GM08714 (cell line): ENCODE data around the gene CGREF1.
A peak's percentile ranks its signal among the peaks of the same experiment; 100 is the strongest.

Experiments
- H3K4me3 ChIP-seq: fragments of 200-500 bp; sonication (Bioruptor generic); 2 replicates; pipeline ENCODE4 v1.5.1; 2014; ENCODE audit warnings: mild to moderate bottlenecking, low read length, inconsistent platforms
- ZNF274 ChIP-seq: IDR thresholded peaks from 2 replicates; pipeline ENCODE4 v1.6.1; 2012; ENCODE audit warnings: mild to moderate bottlenecking, low read depth, low read length

CGREF1 gene

DNA sequence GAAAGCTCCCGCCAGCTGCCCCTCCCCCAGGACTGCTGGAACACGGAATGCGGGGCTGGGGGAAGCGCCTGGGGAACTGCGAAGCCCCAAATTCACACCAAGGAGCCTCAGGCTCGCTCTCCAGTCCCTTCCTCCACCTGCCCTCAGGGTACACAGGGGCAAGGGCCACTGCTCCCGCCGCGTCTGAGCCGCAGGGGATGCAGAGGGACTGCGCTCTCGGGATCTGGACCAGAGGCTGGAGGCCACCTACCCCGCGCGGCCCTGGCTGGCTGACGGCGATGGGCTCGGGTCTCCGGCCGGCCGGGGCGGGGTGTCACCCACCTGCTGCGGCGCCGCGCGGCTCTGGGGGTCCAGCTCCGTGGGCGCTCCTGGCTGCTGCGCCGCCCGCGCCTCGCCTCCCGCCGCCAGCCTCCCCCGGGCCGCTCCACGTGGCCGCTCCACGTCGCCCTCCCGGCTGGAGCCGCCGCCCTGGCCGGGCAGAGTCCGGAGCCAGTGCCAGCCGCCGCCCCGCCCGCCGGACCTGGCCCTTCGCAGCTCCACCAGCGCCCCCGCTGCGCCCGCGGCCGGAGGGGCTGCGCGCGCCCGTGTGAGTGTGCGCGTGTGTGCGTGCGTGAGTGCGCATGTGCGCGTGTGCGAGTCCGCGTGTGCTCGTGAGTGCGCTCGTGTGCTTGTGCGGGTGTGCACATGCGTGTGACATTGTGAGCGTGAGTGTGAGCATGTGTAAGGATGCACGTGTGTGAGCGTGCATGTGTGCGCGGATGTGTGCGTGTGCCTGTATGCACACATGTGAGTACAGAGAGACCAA, at the start of gene CGREF1:
Gene CGREF1 (minus strand): TSS at position 604 of the 805 bp plus-strand sequence. CDS start 14,762 bp downstream, outside the sequence.
- TF ChIP-seq ZNF274, result no peak
- peak within 1 kb of the TSS; percentile 7; the same call in 1 of the 2 replicates for H3K4me3 ChIP-seq

DNA sequence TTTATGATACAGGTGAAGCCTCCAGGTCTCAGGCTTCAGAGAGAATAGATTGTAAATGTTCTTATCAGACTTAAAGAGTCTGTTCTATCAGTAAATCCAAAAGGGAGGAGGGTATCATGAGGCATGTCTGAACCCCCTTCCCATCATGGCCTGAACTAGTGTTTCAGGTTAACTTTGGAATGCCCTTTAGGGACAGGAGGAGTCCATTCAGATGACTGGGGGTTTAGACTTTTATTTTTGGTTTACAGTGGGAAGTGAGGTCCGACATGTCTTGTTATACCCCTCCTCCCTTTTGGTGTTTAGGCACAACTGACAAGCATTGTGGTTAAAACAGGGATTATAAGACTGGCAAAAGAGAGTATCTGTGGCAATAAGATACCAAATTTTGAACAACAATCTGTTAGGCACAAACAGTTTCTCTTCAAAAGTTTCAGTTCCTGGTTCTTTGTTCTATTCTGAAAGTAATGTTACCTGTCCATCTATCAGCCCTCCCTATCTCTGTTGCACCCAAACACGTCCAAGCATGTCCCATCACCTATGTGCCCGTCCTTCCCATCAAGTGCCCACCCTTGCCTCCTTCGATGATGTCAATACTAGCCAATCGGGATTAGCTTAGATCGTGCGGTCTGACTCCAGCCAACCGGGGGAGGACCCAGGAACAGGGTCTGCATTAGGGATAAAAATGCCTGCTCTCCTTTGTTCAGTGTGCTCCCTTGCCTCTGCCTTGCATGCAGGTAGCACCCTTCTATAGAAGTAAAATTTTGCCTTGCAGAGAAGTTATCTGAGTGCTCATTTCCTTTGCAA, 46.2 kb upstream of the CGREF1 start:
- no peak for TF ChIP-seq ZNF274
- no peak overlapping the region for H3K4me3 ChIP-seq

GRCh38 chr2:27162151-27163121, 43.5 kb upstream of the CGREF1 start:
- H3K4me3 ChIP-seq, result no peak overlapping the region
- TF ChIP-seq ZNF274, result no peak

- no peak overlapping the region for H3K4me3 ChIP-seq
- TF ChIP-seq ZNF274, result no peak
Measured at GRCh38 chr2:27160191-27160590, 41.3 kb upstream of the CGREF1 start.

DNA sequence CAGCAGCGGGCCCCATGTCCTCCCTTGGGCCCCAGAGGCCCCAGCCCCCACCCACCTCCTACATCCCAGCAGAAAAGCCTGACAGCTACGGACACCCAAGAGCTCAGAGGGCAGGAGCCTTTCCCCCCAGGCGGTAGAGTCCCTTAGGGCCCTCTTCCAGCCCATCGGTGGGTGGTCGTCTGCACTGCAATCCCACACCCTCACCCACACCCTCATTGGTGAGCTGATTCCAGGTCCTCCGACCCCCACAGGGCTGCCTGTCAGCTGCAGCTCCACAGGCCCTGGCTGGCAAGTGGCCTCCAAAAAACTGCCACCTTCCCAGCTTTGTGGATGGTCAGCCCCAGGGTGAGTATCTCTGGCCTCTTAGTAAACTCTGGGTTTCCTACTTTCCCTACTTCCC, 40.3 kb upstream of the CGREF1 start:
- H3K4me3 ChIP-seq, result no peak overlapping the region
- TF ChIP-seq ZNF274, result no peak

DNA sequence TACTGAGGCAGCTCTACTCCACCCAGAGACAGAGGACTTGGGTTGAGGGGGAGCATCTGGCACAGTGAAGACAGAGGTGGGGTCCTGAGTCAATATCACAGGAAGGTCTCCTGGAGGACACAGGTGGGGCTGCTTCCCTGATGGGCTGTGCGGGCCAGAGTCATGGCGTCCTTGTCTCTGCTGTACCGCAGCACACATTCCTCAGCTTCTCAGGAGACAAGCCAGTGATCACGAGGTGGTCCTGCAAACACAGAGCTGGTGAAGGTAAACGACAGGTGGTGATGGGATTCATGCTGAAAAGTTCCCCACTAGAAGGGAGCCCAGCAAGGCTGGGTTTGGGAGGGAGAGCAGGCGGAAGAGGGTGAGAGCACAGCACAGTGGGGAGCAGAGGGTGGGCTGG, 39.5 kb upstream of the CGREF1 start:
- TF ChIP-seq ZNF274, result no peak
- H3K4me3 ChIP-seq, result no peak overlapping the region

- no peak overlapping the region for H3K4me3 ChIP-seq
- no peak for TF ChIP-seq ZNF274
Measured at GRCh38 chr2:27155069-27155520, 36.2 kb upstream of the CGREF1 start.

- TF ChIP-seq ZNF274, result no peak
- no peak overlapping the region for H3K4me3 ChIP-seq
Measured at GRCh38 chr2:27154488-27154887, 35.6 kb upstream of the CGREF1 start.

DNA sequence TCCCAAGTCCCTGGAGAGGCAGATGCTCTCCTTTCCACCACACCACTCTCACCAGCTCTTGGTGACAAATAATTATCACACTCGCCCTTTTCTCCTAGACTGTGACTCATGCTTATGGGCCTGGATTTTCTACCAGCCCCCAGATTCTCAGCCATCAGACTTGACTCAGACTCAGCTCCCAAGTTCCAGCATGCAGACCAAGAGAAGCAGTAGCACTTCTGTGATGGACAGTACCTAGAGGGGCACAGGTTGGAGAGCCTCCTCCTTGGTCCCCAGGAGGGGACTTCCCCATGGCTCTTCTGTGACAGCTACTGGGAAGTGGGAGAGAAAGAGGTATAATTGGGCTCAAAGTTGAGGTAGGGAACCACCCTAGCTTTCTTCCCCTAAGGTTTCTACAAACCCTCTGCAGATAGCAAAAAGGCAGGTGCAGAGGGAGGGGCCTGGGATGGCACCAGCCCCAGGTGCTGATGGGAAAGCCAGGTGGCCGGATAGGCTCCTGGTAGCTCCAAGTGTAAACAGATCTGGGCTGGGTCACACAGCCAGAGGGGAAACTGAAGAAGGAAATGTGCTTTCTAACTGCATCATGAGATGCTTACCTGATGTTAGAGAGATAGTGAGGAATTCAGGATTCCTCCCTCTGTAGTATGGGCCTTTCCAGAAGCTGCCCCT, 34.0 kb upstream of the CGREF1 start:
- no peak for TF ChIP-seq ZNF274
- no peak overlapping the region for H3K4me3 ChIP-seq

- no peak for TF ChIP-seq ZNF274
- no peak overlapping the region for H3K4me3 ChIP-seq
Measured at GRCh38 chr2:27152102-27152795, 33.3 kb upstream of the CGREF1 start.

DNA sequence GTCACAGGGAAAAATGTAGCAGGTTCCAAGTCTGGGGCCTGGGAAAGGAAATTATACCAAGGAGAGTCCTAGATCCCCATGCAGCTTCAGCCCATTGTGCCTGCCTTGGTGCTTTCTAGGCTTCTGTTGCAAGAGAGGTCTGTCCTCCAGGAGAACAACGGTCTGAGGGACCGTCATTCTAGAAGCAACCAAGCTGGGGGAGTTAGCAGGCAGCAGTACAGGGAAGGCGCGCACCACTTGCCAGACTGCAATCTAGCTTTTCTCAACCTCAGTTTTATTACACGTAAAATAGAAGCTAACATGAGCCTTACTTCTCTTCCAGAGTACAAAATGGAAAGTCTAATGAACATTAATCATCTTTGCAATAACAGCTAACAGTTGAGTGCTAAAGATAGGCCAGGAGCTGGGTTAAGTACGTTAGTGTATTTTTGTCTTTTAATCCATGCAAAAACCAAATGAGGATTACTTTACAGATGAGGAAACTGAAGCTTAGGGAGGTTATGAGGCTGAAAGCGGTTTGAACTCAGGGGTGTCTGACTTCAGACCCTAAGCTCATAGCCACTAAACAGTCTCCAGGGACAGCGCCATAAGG, 31.8 kb upstream of the CGREF1 start:
- TF ChIP-seq ZNF274, result no peak
- no peak overlapping the region for H3K4me3 ChIP-seq
